B cell (primary cell): ENCODE data around the gene METAP1D. TPM values are rescaled to one million over a fixed set of nuclear protein-coding genes. Genes with fewer than 3 reads are reported as not detected.

Experiments
- ATAC-seq: fragments of 200-7000 bp; cut with Tn5 transposase; one replicate; pipeline ENCODE4 v1.10.0; 2021; ENCODE audit warnings: low read depth, mild to moderate bottlenecking, moderate number of reproducible peaks, moderate library complexity
- CTCF ChIA-PET: fragments of 350-600 bp; sonication (Branson Sonifier 250); formaldehyde crosslinking; loops from one replicate; lab custom pipeline; 2021; ENCODE audit warnings: antibody characterized with exemption, inconsistent platforms; lab: Charles Lee
- POLR2A ChIA-PET: fragments of 350-600 bp; sonication (Branson Sonifier 250); formaldehyde crosslinking; loops from one replicate; lab custom pipeline; 2021; ENCODE audit warnings: antibody characterized with exemption; lab: Charles Lee
- DNase-seq: peaks from one replicate; pipeline ENCODE4 v3.0.0; 2013
- H2AFZ ChIP-seq: 2 replicates; pipeline ENCODE4 v1.6.1; 2012; ENCODE audit warnings: mild to moderate bottlenecking, low read depth, low read length; ENCODE audit not compliant: insufficient read depth, poor library complexity, severe bottlenecking
- H3K27ac ChIP-seq, 2 donors: 1 replicate in 1 of 2; 2 replicates in 1 of 2; pipeline ENCODE4 v1.5.1; 2012 to 2013; ENCODE audit warnings: low read length in 2 of 2, mild to moderate bottlenecking in 2 of 2, moderate library complexity in 1 of 2
- H3K27me3 ChIP-seq, 4 experiments: fragments of 200-600 bp in 1 of 4; sonication (generic) in 1 of 4; replicated peaks in 1 of 4; 1 replicate in 2 of 4; 2 replicates in 2 of 4; pipeline versions ENCODE4 v1.6.1 to v1.7.0; 2013 to 2016; ENCODE audit warnings: low read length in 3 of 4, mild to moderate bottlenecking in 2 of 4, mixed read lengths in 1 of 4, moderate library complexity in 1 of 4; ENCODE audit not compliant: insufficient read depth in 4 of 4, control insufficient read depth in 3 of 4; ENCODE audit errors: control extremely low read depth in 1 of 4
- H3K36me3 ChIP-seq, 2 experiments: replicated peaks in 1 of 2; 1 replicate in 1 of 2; 2 replicates in 1 of 2; pipeline versions ENCODE4 v1.6.1 to v1.7.1; 2013; ENCODE audit warnings: low read length in 1 of 2; ENCODE audit not compliant: insufficient read depth in 2 of 2, control insufficient read depth in 1 of 2; ENCODE audit errors: control extremely low read depth in 1 of 2, extremely low read depth in 1 of 2
- H3K4me1 ChIP-seq, 2 donors: fragments of 200-600 bp in 1 of 2; sonication (generic) in 1 of 2; 1 replicate in 1 of 2; 2 replicates in 1 of 2; pipeline versions ENCODE4 v1.5.1 to v1.6.1; 2013 to 2017; ENCODE audit warnings: low read length in 2 of 2; ENCODE audit not compliant: control insufficient read depth in 2 of 2, insufficient read depth in 2 of 2
- H3K4me2 ChIP-seq: replicated peaks from 2 replicates; pipeline ENCODE3; 2012; ENCODE audit warnings: mild to moderate bottlenecking, low read depth, low read length; ENCODE audit not compliant: poor library complexity, severe bottlenecking
- H3K4me3 ChIP-seq, 5 experiments: fragments of 200-600 bp in 1 of 5; sonication (generic) in 1 of 5; 1 replicate in 3 of 5; 2 replicates in 2 of 5; pipeline versions ENCODE4 v1.5.1 to v1.7.0; 2011 to 2016; ENCODE audit warnings: low read length in 4 of 5, mild to moderate bottlenecking in 4 of 5, low read depth in 2 of 5, control low read depth in 1 of 5, moderate library complexity in 1 of 5; ENCODE audit not compliant: insufficient read depth in 1 of 5; ENCODE audit errors: control extremely low read depth in 1 of 5, extremely low read depth in 1 of 5
- H3K79me2 ChIP-seq: fragments of 200-600 bp; sonication (generic); one replicate; pipeline ENCODE4 v1.6.0; 2016; ENCODE audit warnings: low read length; ENCODE audit not compliant: control insufficient read depth, insufficient read depth
- H3K9ac ChIP-seq: fragments of 200-600 bp; sonication (generic); 2 replicates; pipeline ENCODE4 v1.6.1; 2017; ENCODE audit warnings: mild to moderate bottlenecking, low read length, moderate library complexity
- H3K9me3 ChIP-seq, 3 donors: one replicate each; pipeline versions ENCODE4 v1.6.1 to v1.7.1; 2013; ENCODE audit warnings: low read length in 2 of 3; ENCODE audit not compliant: control insufficient read depth in 2 of 3, insufficient read depth in 1 of 3; ENCODE audit errors: control extremely low read depth in 1 of 3
- H4K20me1 ChIP-seq: 2 replicates; pipeline ENCODE4 v1.6.0; 2012; ENCODE audit warnings: mild to moderate bottlenecking, low read length; ENCODE audit not compliant: insufficient read depth, control insufficient read depth, poor library complexity, severe bottlenecking
- H3K27ac Mint-ChIP-seq: one replicate; pipeline ENCODE4 v1.8.0; 2021; ENCODE audit warnings: mixed read lengths
- H3K27me3 Mint-ChIP-seq: one replicate; pipeline ENCODE4 v1.8.0; 2021; ENCODE audit warnings: mixed read lengths
- H3K4me1 Mint-ChIP-seq: one replicate; pipeline ENCODE4 v1.8.0; 2021; ENCODE audit warnings: mixed read lengths
- H3K4me3 Mint-ChIP-seq: one replicate; pipeline ENCODE4 v1.8.0; 2021; ENCODE audit warnings: mixed read lengths
- H3K9me3 Mint-ChIP-seq: one replicate; pipeline ENCODE4 v1.8.0; 2022; ENCODE audit warnings: mixed read lengths; ENCODE audit not compliant: insufficient read depth
- EZH2 ChIP-seq: IDR thresholded peaks from 2 replicates; pipeline ENCODE4 v1.6.1; 2012; ENCODE audit warnings: borderline replicate concordance, low read depth, mild to moderate bottlenecking, moderate library complexity, low read length; ENCODE audit not compliant: insufficient read depth, poor library complexity, severe bottlenecking
- WGBS: methylation state at CpG from one replicate; pipeline ENCODE4 v1.1.5; 2013; ENCODE audit warnings: missing lambda C conversion rate; ENCODE audit not compliant: insufficient coverage; 5-methylcytosine and 5-hydroxymethylcytosine counted together
- intact Hi-C: fragments of 100-400 bp; cut with micrococcal nuclease; formaldehyde crosslinking; loops from one replicate; pipeline ENCODE4 v1.10.0; 2022
- polyA plus RNA-seq: library from polyadenylated mRNA; depleted of rRNA; stranded (reverse); fragments of >200 nt; gene quantifications from 2 replicates; pipeline ENCODE4 v1.2.3, GENCODE V29; 2012
- total RNA-seq, 2 donors: library from RNA; stranded (reverse); fragments of 120-200 nt in 1 of 2; gene quantifications; 1 replicate in 1 of 2; 2 replicates in 1 of 2; pipeline versions ENCODE4 v1.2.3 to v1.2.4, GENCODE V29; 2013 to 2022
- TF ChIP-seq, protein P1 (sequence below): fragments of 200-600 bp; IDR thresholded peaks from one replicate; pipeline ENCODE4 v1.8.0; 2022; ENCODE audit warnings: antibody characterized with exemption, mild to moderate bottlenecking

The METAP1D gene
- total and polyA plus RNA-seq, 2 donors (not counting 1 experiment from before 2014, with no cell fraction given) = 7.8 to 8.9 TPM

DNA sequence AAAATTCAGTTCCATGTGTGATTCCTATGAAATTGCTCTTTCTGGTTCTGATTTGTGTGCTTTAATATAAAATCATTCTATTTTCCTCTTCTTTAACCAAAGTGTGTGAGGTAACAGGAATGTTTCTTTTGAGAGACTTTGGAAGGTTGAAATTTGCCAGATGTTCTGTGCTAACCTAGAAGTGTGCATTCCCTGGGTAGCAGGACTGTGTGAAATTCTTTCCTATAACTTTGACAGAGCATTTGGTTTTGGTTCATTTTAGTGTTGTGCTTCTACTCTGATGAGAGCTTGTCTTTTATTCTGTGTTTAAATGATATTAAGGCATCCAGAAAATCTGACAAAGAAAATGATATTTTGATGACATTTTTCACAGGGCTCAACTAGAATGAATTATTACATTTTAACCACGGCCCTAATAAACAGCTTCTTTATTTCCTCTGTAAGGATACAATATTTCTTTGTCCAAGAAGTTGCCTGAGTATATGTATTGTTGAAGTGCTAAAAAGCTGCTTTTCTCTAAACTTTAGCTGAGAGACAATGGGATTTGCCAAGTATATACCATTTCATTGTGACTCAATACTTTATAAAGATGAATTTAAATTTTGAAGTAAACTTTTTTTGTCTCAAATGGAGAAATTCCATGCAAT, 50.8 kb downstream of the METAP1D start:
- Histone ChIP-seq H3K27me3 (no peaks in the 10 kb centered on the region), H3K9ac (no peak overlapping the region), H3K36me3 (no peaks in the 10 kb centered on the region), H3K9me3 (no peaks in the 10 kb centered on the region), H3K4me1 (no peaks in the 10 kb centered on the region), H3K79me2 (no peaks in the 10 kb centered on the region), H3K4me2 (no peak overlapping the region), H3K27ac (no peak overlapping the region), H3K4me3 (no peak overlapping the region), H2AFZ (no peak overlapping the region), H4K20me1 (no peaks in the 10 kb centered on the region)
- H3K4me1 Mint-ChIP-seq = no peaks in the 10 kb centered on the region
- ChIA-PET POLR2A (no interaction called here), CTCF (interaction anchor here (0.9 kb wide), 1 partner anchor 13 kb away, joined by 4 read pairs; no protein-coding TSS in a partner anchor)
- no peak for ATAC-seq
- H3K27me3 Mint-ChIP-seq = no peaks in the 10 kb centered on the region
- intact Hi-C loops = no loop called here
- no CpG with 5 or more reads among the region's 1 CpG for WGBS
- no peak overlapping the region for H3K4me3 Mint-ChIP-seq
- no peak for DNase-seq
- H3K9me3 Mint-ChIP-seq = no peaks in the 10 kb centered on the region
- TF ChIP-seq, protein P1, sequence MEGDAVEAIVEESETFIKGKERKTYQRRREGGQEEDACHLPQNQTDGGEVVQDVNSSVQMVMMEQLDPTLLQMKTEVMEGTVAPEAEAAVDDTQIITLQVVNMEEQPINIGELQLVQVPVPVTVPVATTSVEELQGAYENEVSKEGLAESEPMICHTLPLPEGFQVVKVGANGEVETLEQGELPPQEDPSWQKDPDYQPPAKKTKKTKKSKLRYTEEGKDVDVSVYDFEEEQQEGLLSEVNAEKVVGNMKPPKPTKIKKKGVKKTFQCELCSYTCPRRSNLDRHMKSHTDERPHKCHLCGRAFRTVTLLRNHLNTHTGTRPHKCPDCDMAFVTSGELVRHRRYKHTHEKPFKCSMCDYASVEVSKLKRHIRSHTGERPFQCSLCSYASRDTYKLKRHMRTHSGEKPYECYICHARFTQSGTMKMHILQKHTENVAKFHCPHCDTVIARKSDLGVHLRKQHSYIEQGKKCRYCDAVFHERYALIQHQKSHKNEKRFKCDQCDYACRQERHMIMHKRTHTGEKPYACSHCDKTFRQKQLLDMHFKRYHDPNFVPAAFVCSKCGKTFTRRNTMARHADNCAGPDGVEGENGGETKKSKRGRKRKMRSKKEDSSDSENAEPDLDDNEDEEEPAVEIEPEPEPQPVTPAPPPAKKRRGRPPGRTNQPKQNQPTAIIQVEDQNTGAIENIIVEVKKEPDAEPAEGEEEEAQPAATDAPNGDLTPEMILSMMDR = no peak
- TF ChIP-seq EZH2 = no peak
- no peak overlapping the region for H3K27ac Mint-ChIP-seq
